HUDEP-2 (cell line): Measurements from ENCODE around the gene SYT9.

Source experiments
- DNase-seq, 76 experiments: peaks; one replicate each; lab custom pipeline; 2025; ENCODE audit not compliant: unreplicated experiment in 76 of 76; lab: John Stamatoyannopoulos, UW

Gene SYT9

DNA sequence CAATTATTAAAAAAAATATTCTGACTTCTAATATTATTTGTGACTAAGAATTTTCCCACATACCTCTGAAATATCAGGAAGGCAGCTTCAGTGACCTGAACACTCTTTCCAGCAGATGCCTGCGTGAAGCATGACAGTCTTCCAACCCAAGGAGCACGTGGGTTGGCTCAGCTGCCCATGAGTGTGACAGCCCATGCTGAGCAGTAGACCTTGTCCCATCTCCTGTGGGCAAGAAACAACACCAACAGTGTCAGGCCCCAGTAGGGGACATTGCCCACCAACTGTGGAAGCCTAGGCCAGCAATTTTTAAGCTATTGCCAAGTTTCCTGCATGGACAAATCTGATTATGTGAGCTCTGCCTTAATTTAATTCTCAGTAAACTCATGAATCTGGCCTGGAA lies 167.2 kb downstream of the SYT9 start:
- DNase-seq, result no peak

DNA sequence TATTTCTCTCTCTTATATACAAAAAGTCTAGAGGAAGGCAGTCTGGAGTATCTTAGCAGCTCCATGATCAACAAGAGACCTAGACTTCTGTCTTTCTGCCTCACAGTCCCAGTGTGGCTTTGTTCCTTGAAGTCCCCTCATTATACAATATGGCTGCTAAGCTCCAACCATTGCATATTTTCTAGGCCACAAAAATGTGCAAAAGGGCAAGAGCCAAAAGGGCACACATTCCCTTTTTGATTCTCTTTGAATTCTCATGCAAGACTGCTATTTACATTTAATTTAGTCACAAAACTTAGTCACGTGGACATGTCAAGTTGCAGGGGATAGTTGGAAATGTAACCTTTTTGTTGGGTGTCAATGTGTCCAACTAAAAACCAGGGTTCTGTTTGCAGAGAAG lies 169.4 kb downstream of the SYT9 start:
- no peak for DNase-seq

GRCh38 chr11:7422544-7423331 lies 171.0 kb downstream of the SYT9 start:
- DNase-seq, result no peak

- DNase-seq, result no peak
These were observed 172.2 kb downstream of the SYT9 start for GRCh38 chr11:7423946-7424345.

- no peak for DNase-seq
These were observed 176.0 kb downstream of the SYT9 start for GRCh38 chr11:7427733-7428132.

DNA sequence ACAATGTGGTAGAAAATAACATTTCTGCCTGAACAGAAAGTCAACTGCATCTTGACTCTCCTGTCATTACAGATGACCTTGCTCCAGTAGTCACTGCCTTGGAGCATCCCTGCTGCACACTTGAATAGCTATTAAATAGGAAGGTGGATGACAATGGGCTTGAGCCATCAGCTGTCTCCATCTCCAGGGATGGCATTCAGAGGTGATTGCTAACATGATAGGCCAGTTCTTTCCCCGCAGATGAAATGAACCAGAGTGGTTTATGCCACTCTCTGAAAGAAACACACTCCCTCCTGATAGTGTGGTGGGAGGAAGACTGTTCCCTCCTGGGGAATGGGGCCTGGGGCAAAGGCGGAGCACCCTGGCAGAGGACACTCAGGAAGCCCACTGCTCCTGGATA lies 176.5 kb downstream of the SYT9 start:
- no peak for DNase-seq

GRCh38 chr11:7430496-7430895 lies 178.8 kb downstream of the SYT9 start:
- no peak for DNase-seq

DNA sequence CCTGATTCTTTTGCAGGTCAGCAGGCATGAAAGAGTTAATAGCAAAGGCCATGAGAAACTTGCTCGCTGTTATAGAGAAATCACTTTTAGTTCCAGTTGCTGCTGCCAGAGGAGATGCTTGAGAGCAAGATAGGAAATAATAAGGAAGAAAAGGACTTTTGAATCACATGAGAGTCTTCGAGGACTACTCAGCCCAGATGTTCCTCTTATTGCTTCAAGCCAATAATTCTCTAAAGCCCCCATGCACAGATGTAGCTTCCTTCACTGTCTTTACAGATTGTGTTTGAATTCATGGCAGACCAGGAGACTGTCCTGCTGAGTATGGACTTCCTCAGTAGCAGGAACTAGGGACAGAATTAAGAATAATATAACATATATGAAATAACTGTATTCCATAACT lies 183.5 kb downstream of the SYT9 start:
- no peak for DNase-seq

- no peak for DNase-seq
These were observed 184.4 kb downstream of the SYT9 start for GRCh38 chr11:7436146-7436545.

DNA sequence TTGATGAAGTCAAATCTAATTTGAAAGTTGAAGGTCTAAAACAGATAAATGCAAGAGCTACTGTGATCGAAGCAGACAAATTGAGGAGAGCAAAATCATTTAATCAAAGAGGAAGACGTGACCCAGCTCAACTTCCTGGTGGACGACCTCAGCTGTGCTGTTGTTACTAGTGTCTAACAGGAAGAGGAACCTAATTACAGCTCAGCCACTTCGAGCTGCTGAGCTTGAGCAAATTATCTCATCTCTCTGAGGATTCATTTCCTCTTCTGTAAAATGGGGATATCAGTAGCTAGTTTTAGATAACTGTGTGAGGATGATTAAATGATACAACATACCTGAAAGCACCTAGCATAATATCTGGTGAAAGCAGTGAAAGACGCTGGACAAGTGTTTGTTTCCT lies 185.0 kb downstream of the SYT9 start:
- DNase-seq, result no peak

- DNase-seq, result no peak
These were observed 186.0 kb downstream of the SYT9 start for GRCh38 chr11:7437696-7438095.

- no peak for DNase-seq
These were observed 188.1 kb downstream of the SYT9 start for GRCh38 chr11:7439746-7440320.

DNA sequence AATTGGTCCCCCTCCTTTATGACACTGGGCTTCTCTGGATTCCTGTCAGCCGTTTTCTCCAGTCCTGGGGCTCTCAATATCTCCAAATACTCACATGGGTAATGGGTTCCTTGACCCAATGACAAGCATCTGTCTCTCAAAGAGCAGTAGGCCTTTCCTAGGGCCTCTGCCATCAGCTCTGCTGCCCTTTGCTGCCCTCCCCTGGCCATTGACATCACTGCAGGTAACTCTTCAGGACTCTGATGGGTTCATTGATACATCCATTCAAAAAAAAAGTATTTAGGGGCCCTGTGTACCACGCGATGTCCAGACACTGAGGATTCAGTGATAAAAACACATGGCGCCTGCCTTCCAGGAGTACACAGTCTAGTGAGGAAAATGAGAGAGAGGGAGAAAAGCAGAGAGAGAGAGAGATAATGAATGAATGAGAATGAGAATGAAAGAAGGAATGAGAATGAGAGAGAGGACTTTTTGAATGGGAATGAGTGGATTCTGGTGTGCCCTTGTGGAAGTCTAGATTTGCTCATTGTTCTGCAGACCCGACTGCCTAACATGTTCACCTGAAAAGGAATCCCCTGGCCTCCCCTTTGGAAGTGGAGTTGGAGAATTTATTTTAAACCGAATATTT lies 191.0 kb downstream of the SYT9 start:
- DNase-seq, result peak in 47 of 76 experiments; percentile 2 to 66 (median 27)

DNA sequence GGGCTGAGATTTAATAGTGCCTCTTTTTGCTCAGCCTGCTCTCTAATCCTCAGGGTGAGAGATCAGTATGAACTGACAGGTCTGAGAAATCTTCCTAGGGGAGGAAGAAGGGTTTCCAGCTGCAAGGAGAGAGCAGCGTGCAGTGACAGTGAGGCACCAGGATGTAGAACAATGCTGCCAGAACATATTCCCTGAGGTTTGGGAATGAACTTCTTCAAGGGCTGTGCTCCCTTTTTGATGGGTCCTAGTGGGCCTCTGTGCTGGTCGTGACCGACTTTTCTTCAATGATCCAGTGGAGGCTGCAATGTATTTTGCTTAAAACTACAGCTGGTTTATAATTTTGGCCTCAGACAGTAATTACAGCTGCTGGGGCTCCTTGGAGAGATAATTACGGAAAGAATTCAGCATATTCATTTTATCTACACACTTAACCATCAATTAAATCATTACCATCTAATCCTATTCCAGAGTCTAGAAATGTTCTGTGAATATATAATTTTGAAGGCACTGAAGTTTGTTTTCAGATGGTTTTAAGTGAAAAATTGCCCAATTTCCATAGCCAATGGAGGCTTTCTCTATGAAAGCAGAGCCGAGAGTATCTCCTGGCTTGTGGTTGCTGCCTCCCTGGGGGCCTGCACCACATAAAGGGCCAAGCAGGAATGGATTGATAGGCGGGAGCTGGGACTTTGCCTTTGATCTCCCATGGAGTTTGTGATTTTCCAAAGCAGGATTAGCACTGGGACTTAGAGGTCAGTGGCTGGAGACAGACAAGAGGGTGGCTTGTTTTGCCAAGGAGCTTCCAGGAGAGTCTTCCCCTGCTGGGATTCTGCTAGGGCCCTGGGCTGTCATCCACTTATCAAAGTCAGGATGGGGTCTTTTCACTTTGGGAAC lies 192.6 kb downstream of the SYT9 start:
- no peak for DNase-seq

GRCh38 chr11:7445564-7445963 lies 193.9 kb downstream of the SYT9 start:
- no peak for DNase-seq

- DNase-seq, result no peak
These were observed 196.5 kb downstream of the SYT9 start for GRCh38 chr11:7448201-7448600.

DNA sequence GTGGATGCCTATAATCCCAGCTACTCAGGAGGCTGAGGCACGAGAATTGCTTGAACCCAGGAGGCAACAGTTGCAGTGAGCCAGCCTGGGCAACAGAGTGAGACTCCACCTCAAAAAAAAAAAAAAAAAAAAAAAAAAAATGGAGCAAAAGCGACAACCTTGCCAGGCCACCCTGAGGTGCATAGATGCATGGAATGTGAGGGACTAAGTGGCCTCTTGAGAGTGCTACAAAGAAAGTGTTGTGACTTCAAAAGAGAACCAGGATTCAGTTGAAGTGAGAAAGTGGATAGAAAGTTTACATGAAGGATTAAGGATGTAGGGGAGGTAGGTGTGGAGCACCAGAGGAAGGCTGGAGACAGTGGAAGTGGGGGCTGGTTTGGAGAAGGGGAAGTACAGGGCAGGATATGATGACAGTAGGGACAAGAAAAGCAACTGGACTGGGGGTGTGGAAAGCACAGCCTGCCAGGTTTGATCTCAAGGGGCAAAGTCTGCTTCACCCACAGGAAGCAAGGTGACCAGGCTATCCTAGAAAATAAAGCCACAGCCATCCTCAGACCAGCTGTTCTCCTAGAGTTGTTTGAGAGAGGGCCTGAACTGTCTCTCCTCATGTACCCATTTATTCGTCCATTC lies 197.6 kb downstream of the SYT9 start:
- no peak for DNase-seq

GRCh38 chr11:7449841-7450214 lies 198.1 kb downstream of the SYT9 start:
- DNase-seq, result no peak

GRCh38 chr11:7450836-7451235 lies 199.1 kb downstream of the SYT9 start:
- DNase-seq, result no peak

DNA sequence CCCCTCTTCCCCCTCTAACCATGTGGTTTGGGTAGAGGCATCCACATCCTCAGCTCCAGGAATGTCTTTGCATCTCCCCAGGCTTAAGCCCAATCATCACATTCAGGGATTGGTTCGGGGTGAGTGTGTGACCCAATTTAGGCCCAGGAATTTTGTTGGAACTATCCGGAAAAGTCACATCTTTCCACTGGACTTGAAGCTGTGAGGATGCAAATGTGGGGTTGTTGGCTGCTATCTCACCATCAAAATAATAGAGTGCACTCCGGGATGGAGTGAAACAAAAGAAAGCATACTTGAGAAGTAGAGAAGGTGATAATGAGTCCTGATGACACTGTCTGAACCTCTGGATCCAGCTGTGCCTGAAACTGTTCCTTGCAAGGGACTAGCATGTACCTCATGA lies 199.8 kb downstream of the SYT9 start:
- DNase-seq, result no peak
